ENCODE results near the gene AGAP9.
A peak's percentile ranks its signal among the peaks of the same experiment; 100 is the strongest.
"Not testable (repeated sequence)": the region's sequence is repeated elsewhere in the genome, so short reads cannot be mapped to it uniquely, and the experiment has no call there.

Gene AGAP9

DNA sequence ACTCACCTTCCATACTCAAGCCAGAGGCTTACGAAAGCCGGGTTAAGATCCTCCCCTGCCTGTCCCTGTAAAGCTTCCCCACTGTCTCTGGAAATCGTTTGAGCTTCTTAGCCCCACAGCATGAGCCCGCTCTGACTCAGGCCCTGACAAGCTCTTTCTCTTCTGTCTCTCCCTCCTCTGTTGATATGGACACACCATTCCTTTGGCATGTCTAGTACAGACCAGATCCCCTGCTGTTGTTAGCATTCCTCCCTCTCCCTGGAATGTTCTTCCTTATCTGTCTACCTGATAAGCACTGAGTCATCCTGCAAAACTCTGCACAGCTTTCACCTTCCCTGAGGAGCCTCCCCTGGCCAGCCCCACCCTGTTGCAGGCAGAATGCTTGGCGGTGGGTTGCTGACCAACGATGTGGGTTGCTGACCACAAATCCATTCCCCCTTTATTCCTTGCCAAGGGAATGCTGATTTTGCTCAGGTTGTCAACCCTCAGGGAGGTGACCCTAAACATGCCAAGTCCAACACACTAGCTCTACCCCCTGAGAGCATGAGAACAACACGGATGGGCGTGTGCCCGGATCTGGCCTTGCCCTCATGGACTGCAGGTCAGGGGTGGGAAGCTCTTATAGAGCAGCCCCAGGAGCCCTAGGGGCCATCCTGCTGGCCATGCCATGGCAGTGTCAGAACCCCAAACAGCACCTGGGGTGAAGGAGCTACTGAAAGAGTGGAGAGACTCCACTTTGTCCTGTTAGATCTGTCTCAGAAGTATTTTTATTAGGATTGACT is 60.7 kb downstream of the AGAP9 start:
- H3K4me2 ChIP-seq (ENCODE audit: low read depth, low read length); H3F3A ChIP-seq (ENCODE audit: insufficient read depth, low read length); H4K20me1 ChIP-seq (ENCODE audit: insufficient read depth, low read length); H3K4me3 ChIP-seq (ENCODE audit: low read length); H3K27me3 ChIP-seq (replicated peaks; ENCODE audit: insufficient read depth, low read length); H3K4me1 ChIP-seq (ENCODE audit: low read length); DNase-seq; H3K9me2 ChIP-seq (replicated peaks; ENCODE audit: insufficient read depth, low read length); H3K27ac ChIP-seq (ENCODE audit: low read length); H3K9me3 ChIP-seq (replicated peaks; ENCODE audit: insufficient read depth, low read length); H3K79me2 ChIP-seq (ENCODE audit: low read length); H3K9ac ChIP-seq (ENCODE audit: low read length); H3K36me3 ChIP-seq (replicated peaks; ENCODE audit: insufficient read depth, low read length); H2AFZ ChIP-seq (ENCODE audit: low read length): not testable (repeated sequence)

DNA sequence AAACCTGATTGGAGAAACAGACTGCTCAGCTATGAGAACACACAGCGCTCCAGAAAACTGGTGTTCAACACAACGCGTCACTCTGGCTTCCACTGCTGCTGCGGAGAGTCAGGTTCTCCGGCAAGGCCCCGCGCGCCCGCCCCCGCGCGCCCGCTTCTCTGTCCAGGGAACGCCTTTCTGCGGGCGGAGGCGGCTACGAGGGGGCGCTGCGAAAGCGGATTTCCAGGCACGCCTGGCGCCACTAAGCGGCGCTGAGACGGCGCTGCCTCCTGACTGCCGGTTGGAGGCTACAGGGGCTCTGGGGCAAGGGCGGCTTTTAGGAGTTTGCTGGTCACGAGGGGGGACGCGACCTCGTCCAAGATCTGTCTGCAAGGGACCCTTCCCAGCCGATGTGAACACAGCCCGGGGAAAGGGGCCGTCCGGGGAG is 62.2 kb downstream of the AGAP9 start:
- not testable (repeated sequence) for DNase-seq; H3K27ac ChIP-seq (ENCODE audit: low read length); H3K9ac ChIP-seq (ENCODE audit: low read length); H3K4me1 ChIP-seq (ENCODE audit: low read length); H3K79me2 ChIP-seq (ENCODE audit: low read length); H3K9me3 ChIP-seq (replicated peaks; ENCODE audit: insufficient read depth, low read length); H2AFZ ChIP-seq (ENCODE audit: low read length); H3K27me3 ChIP-seq (replicated peaks; ENCODE audit: insufficient read depth, low read length); H3K9me2 ChIP-seq (replicated peaks; ENCODE audit: insufficient read depth, low read length); H3K4me2 ChIP-seq (ENCODE audit: low read depth, low read length); H3K4me3 ChIP-seq (ENCODE audit: low read length); H3K36me3 ChIP-seq (replicated peaks; ENCODE audit: insufficient read depth, low read length); H3F3A ChIP-seq (ENCODE audit: insufficient read depth, low read length); H4K20me1 ChIP-seq (ENCODE audit: insufficient read depth, low read length)
- TF ChIP-seq, protein P1, sequence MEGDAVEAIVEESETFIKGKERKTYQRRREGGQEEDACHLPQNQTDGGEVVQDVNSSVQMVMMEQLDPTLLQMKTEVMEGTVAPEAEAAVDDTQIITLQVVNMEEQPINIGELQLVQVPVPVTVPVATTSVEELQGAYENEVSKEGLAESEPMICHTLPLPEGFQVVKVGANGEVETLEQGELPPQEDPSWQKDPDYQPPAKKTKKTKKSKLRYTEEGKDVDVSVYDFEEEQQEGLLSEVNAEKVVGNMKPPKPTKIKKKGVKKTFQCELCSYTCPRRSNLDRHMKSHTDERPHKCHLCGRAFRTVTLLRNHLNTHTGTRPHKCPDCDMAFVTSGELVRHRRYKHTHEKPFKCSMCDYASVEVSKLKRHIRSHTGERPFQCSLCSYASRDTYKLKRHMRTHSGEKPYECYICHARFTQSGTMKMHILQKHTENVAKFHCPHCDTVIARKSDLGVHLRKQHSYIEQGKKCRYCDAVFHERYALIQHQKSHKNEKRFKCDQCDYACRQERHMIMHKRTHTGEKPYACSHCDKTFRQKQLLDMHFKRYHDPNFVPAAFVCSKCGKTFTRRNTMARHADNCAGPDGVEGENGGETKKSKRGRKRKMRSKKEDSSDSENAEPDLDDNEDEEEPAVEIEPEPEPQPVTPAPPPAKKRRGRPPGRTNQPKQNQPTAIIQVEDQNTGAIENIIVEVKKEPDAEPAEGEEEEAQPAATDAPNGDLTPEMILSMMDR (IDR thresholded peaks at IDR 0.05; ENCODE audit: low read length): peak; percentile 20; the same call in 1 of the 2 replicates

DNA sequence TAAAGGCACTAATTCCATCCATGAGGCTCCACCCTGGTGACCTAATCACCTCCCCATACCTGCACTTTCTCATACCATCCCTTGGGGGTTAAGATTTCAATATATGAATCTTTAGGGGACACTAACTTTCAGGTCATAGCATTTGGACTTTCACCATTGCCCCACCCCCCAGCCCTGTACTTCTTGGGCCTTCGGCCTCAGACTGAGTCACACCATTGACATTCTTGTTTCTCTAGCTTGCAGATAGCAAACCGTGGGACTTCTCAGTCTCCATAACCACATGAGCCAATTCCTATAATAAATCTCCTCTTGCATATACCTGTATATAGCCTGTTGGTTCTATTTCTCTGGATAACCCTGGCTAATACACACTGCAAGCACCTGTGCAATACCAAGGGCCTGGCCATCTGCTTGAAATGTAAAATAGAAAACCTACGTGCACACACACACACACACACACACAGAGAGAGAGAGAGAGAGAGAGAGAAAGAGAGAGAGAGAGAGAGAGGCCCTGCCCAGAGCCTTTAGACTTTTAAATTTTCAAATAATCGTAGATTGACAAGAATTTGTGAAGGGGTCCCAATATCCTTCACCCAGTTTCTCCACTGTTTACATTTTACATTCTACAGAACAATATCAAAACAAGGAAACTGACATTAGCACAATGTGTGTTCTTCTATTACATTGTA is 64.8 kb downstream of the AGAP9 start:
- H3K27ac ChIP-seq (ENCODE audit: low read length): no peak overlapping the region
- H3K4me2 ChIP-seq (ENCODE audit: low read depth, low read length): no peak overlapping the region
- no peak for DNase-seq

DNA sequence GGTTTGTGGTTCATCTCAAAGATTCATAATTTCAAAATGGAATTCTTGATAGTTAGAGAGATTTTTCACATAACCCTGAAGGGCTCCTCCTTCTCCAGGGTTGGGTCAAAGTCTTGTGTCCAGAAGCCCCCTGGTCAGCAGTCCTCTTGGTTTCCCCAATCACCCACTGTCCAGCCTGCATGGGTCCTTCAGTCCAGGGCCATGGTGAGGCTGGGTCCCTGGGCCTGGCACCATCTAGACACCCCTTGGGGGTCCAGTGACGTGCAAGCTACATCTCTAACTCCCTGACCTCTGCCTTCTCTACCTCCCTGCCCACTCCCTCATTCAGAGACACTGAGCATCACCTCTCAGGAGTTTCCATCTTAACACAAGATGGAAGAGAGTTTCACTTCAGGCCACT is 65.6 kb downstream of the AGAP9 start:
- Histone ChIP-seq H4K20me1 (ENCODE audit: insufficient read depth, low read length) (no peaks in the 10 kb centered on the region), H3K36me3 (replicated peaks; ENCODE audit: insufficient read depth, low read length) (no peaks in the 10 kb centered on the region), H3K27ac (ENCODE audit: low read length) (no peak overlapping the region), H3K9ac (ENCODE audit: low read length) (no peak overlapping the region), H3K9me3 (replicated peaks; ENCODE audit: insufficient read depth, low read length) (no peaks in the 10 kb centered on the region), H3K4me3 (ENCODE audit: low read length) (no peak overlapping the region), H3F3A (ENCODE audit: insufficient read depth, low read length) (no peaks in the 10 kb centered on the region), H3K4me1 (ENCODE audit: low read length) (no peaks in the 10 kb centered on the region), H3K27me3 (replicated peaks; ENCODE audit: insufficient read depth, low read length) (peaks cover 15% of the 10 kb centered on the region), H2AFZ (ENCODE audit: low read length) (no peak overlapping the region), H3K9me2 (replicated peaks; ENCODE audit: insufficient read depth, low read length) (no peaks in the 10 kb centered on the region), H3K4me2 (ENCODE audit: low read depth, low read length) (no peak overlapping the region), H3K79me2 (ENCODE audit: low read length) (no peaks in the 10 kb centered on the region)
- DNase-seq: no peak
- TF ChIP-seq, protein P1 (IDR thresholded peaks at IDR 0.05; ENCODE audit: low read length): no peak
- no peak for TF ChIP-seq EZH2phosphoT487 (IDR thresholded peaks at IDR 0.05; ENCODE audit: low read length)
- no peak for TF ChIP-seq EZH2 (optimal IDR thresholded peaks at IDR 0.05; ENCODE audit: low read depth, low read length)

More for the DNA sequence above, 64.8 kb downstream of the AGAP9 start:
- Histone ChIP-seq H3K9me3 (replicated peaks; ENCODE audit: insufficient read depth, low read length) (no peaks in the 10 kb centered on the region), H3K9ac (ENCODE audit: low read length) (no peak overlapping the region), H3F3A (ENCODE audit: insufficient read depth, low read length) (no peaks in the 10 kb centered on the region), H3K79me2 (ENCODE audit: low read length) (no peaks in the 10 kb centered on the region), H3K4me3 (ENCODE audit: low read length) (no peak overlapping the region), H3K4me1 (ENCODE audit: low read length) (no peaks in the 10 kb centered on the region), H3K36me3 (replicated peaks; ENCODE audit: insufficient read depth, low read length) (no peaks in the 10 kb centered on the region), H3K27me3 (replicated peaks; ENCODE audit: insufficient read depth, low read length) (peaks cover 8% of the 10 kb centered on the region; the same call in 1 of the 2 replicates), H4K20me1 (ENCODE audit: insufficient read depth, low read length) (no peaks in the 10 kb centered on the region), H3K9me2 (replicated peaks; ENCODE audit: insufficient read depth, low read length) (no peaks in the 10 kb centered on the region), H2AFZ (ENCODE audit: low read length) (no peak overlapping the region)
- TF ChIP-seq, protein P1 (IDR thresholded peaks at IDR 0.05; ENCODE audit: low read length): no peak
- TF ChIP-seq EZH2phosphoT487 (IDR thresholded peaks at IDR 0.05; ENCODE audit: low read length) (no peak), EZH2 (optimal IDR thresholded peaks at IDR 0.05; ENCODE audit: low read depth, low read length) (no peak)

Measured in MM.1S (cell line).